H1 (cell line): Measurements from ENCODE around the gene MAPK1. TPM values are rescaled to one million over a fixed set of nuclear protein-coding genes. Genes with fewer than 3 reads are reported as not detected.
"Not testable (repeated sequence)": the region's sequence is repeated elsewhere in the genome, so short reads cannot be mapped to it uniquely, and the experiment has no call there.

Source experiments
- CTCF ChIA-PET: fragments of 300-600 bp; sonication (Branson Sonifier 250); formaldehyde crosslinking; loops from one replicate; lab custom pipeline; 2021; ENCODE audit not compliant: partially characterized antibody; lab: Charles Lee
- POLR2A ChIA-PET: fragments of 300-600 bp; sonication (Branson Sonifier 250); formaldehyde crosslinking; loops from one replicate; lab custom pipeline; 2021; ENCODE audit warnings: inconsistent platforms; ENCODE audit not compliant: partially characterized antibody; lab: Charles Lee
- DNase-seq, 2 experiments: peaks; one replicate each; pipeline versions ENCODE4 v3.0.0 to v3.0.0-alpha.2; 2010 to 2022; ENCODE audit warnings: low spot score in 2 of 2, low read depth in 1 of 2, mixed read lengths in 1 of 2
- FAIRE-seq: peaks from 2 replicates; lab custom pipeline; 2011; peaks lifted over from hg19 to GRCh38; lab: Jason Lieb, UNC
- H2AFZ ChIP-seq: 2 replicates; pipeline ENCODE4 v1.8.1; 2012; ENCODE audit warnings: low read length, inconsistent platforms
- H2AK5ac ChIP-seq: 2 replicates; pipeline ENCODE4 v1.6.1; 2013; ENCODE audit warnings: low read depth, low read length
- H2BK120ac ChIP-seq: replicated peaks from 2 replicates; pipeline ENCODE3; 2013; ENCODE audit warnings: low read depth, low read length, inconsistent platforms
- H2BK12ac ChIP-seq: 2 replicates; pipeline ENCODE4 v1.6.1; 2013; ENCODE audit warnings: low read depth, low read length
- H2BK15ac ChIP-seq: 2 replicates; pipeline ENCODE4 v1.6.1; 2013; ENCODE audit warnings: low read length
- H2BK20ac ChIP-seq: 2 replicates; pipeline ENCODE4 v1.6.1; 2013; ENCODE audit warnings: low read length
- H2BK5ac ChIP-seq: 2 replicates; pipeline ENCODE4 v1.6.1; 2013; ENCODE audit warnings: low read depth, low read length
- H3K14ac ChIP-seq: 2 replicates; pipeline ENCODE4 v1.6.1; 2013; ENCODE audit warnings: inconsistent platforms; ENCODE audit not compliant: insufficient read length
- H3K18ac ChIP-seq: 2 replicates; pipeline ENCODE4 v1.6.1; 2013; ENCODE audit warnings: low read length; ENCODE audit errors: extremely low read depth
- H3K23ac ChIP-seq: 2 replicates; pipeline ENCODE4 v1.6.1; 2013; ENCODE audit warnings: inconsistent platforms; ENCODE audit not compliant: insufficient read length
- H3K23me2 ChIP-seq: 2 replicates; pipeline ENCODE4 v1.6.1; 2013; ENCODE audit warnings: low read depth, low read length
- H3K27ac ChIP-seq: 2 replicates; pipeline ENCODE4 v1.6.1; 2011; ENCODE audit warnings: low read depth, low read length, inconsistent platforms
- H3K27me3 ChIP-seq, 4 experiments: replicated peaks in 1 of 4; 1 replicate in 1 of 4; 2 replicates in 3 of 4; pipeline versions ENCODE4 v1.6.1 to v1.8.1; 2011 to 2013; ENCODE audit warnings: low read length in 3 of 4, mild to moderate bottlenecking in 3 of 4, inconsistent platforms in 2 of 4, mixed read lengths in 2 of 4, moderate library complexity in 1 of 4; ENCODE audit not compliant: control insufficient read depth in 3 of 4, insufficient read depth in 3 of 4; ENCODE audit errors: extremely low read depth in 1 of 4
- H3K36me3 ChIP-seq, 4 experiments: 2 replicates each; pipeline versions ENCODE4 v1.6.1 to v1.8.1; 2011 to 2013; ENCODE audit warnings: mild to moderate bottlenecking in 4 of 4, low read length in 3 of 4, moderate library complexity in 2 of 4, control low read depth in 1 of 4, inconsistent platforms in 1 of 4; ENCODE audit not compliant: insufficient read depth in 4 of 4, control insufficient read depth in 2 of 4
- H3K4ac ChIP-seq: replicated peaks from 2 replicates; pipeline ENCODE3; 2013; ENCODE audit warnings: low read length, low read depth, mixed read lengths, inconsistent platforms; ENCODE audit not compliant: insufficient read length
- H3K4me1 ChIP-seq, 4 experiments: replicated peaks in 1 of 4; 1 replicate in 1 of 4; 2 replicates in 3 of 4; pipeline versions ENCODE4 v1.6.1 to v1.8.1; 2011 to 2013; ENCODE audit warnings: low read length in 3 of 4, inconsistent platforms in 2 of 4, mixed read lengths in 1 of 4; ENCODE audit not compliant: insufficient read depth in 4 of 4, control insufficient read depth in 3 of 4
- H3K4me2 ChIP-seq, 2 experiments: 2 replicates each; pipeline versions ENCODE4 v1.6.1 to v1.8.1; 2011 to 2013; ENCODE audit warnings: low read depth in 2 of 2, low read length in 2 of 2, control low read depth in 1 of 2, inconsistent platforms in 1 of 2, mild to moderate bottlenecking in 1 of 2; ENCODE audit not compliant: insufficient read depth in 1 of 2
- H3K4me3 ChIP-seq, 4 experiments: fragments of 200-600, 300-600 bp in 1 of 4; sonication (generic), shearing (Covaris generic), sonication (Bioruptor Twin) in 1 of 4; 2 replicates each; pipeline versions ENCODE4 v1.5.1 to v1.8.1; 2011 to 2016; ENCODE audit warnings: low read length in 4 of 4, low read depth in 3 of 4, control low read depth in 2 of 4, inconsistent platforms in 2 of 4, mild to moderate bottlenecking in 2 of 4, mixed read lengths in 1 of 4, moderate library complexity in 1 of 4; ENCODE audit not compliant: insufficient read depth in 2 of 4; ENCODE audit errors: extremely low read depth in 1 of 4
- H3K56ac ChIP-seq: replicated peaks from 2 replicates; pipeline ENCODE3; 2013; ENCODE audit warnings: low read depth, mild to moderate bottlenecking, mixed read lengths, low read length, inconsistent platforms; ENCODE audit not compliant: insufficient read length
- H3K79me1 ChIP-seq: 2 replicates; pipeline ENCODE4 v1.6.1; 2013; ENCODE audit warnings: low read depth, low read length, control low read depth
- H3K79me2 ChIP-seq, 2 experiments: 2 replicates each; pipeline versions ENCODE4 v1.6.1 to v1.8.1; 2012 to 2013; ENCODE audit warnings: low read length in 2 of 2, mild to moderate bottlenecking in 2 of 2, inconsistent platforms in 1 of 2; ENCODE audit not compliant: insufficient read depth in 2 of 2, control insufficient read depth in 1 of 2
- H3K9ac ChIP-seq, 4 experiments: replicated peaks in 1 of 4; 1 replicate in 1 of 4; 2 replicates in 3 of 4; pipeline versions ENCODE4 v1.6.1 to v1.8.1; 2011 to 2013; ENCODE audit warnings: low read depth in 3 of 4, low read length in 3 of 4, control low read depth in 2 of 4, mild to moderate bottlenecking in 2 of 4, moderate library complexity in 2 of 4, inconsistent platforms in 1 of 4; ENCODE audit errors: extremely low read depth in 1 of 4
- H3K9me3 ChIP-seq, 2 experiments: 2 replicates each; pipeline versions ENCODE4 v1.6.1 to v1.8.1; 2012 to 2013; ENCODE audit warnings: mild to moderate bottlenecking in 2 of 2, moderate library complexity in 2 of 2, control low read depth in 1 of 2, inconsistent platforms in 1 of 2, low read depth in 1 of 2, low read length in 1 of 2, mixed read lengths in 1 of 2; ENCODE audit not compliant: insufficient read depth in 2 of 2
- H4K20me1 ChIP-seq, 2 experiments: replicated peaks in 1 of 2; 2 replicates each; pipeline versions ENCODE3 to v1.8.1; 2011 to 2013; ENCODE audit warnings: inconsistent platforms in 2 of 2, low read length in 2 of 2, mild to moderate bottlenecking in 1 of 2; ENCODE audit not compliant: insufficient read depth in 2 of 2, control insufficient read depth in 1 of 2
- H4K5ac ChIP-seq: 2 replicates; pipeline ENCODE4 v1.6.1; 2013; ENCODE audit warnings: low read length, low read depth, mixed read lengths, inconsistent platforms; ENCODE audit not compliant: insufficient read length
- H4K8ac ChIP-seq: 2 replicates; pipeline ENCODE4 v1.8.0; 2013; ENCODE audit warnings: mild to moderate bottlenecking, moderate library complexity, low read length, inconsistent platforms; ENCODE audit not compliant: insufficient read depth; ENCODE audit errors: extremely low read depth
- H4K91ac ChIP-seq: replicated peaks from 2 replicates; pipeline ENCODE3; 2013; ENCODE audit warnings: low read length, mixed read lengths, inconsistent platforms; ENCODE audit not compliant: insufficient read length
- WGBS, 2 experiments: shearing (Covaris generic) in 1 of 2; methylation state at CpG; one replicate each; pipeline versions ENCODE4 v1.1.6 to v1.1.7; 2013 to 2015; ENCODE audit warnings: low lambda C conversion rate in 2 of 2, mixed read lengths in 2 of 2, inconsistent platforms in 1 of 2, low coverage in 1 of 2, missing lambda C conversion rate in 1 of 2; ENCODE audit not compliant: insufficient replicate concordance in 2 of 2, insufficient coverage in 1 of 2, insufficient read length in 1 of 2; ENCODE audit errors: extremely low coverage in 1 of 2, missing lambda C conversion rate in 1 of 2; 5-methylcytosine and 5-hydroxymethylcytosine counted together
- polyA plus RNA-seq, 7 experiments: library from polyadenylated mRNA; depleted of rRNA in 3 of 7; stranded (reverse) in 5 of 7; unstranded in 2 of 7; fragments of >200 nt in 5 of 7; fragments of 200-250 nt in 2 of 7; gene quantifications; 1 replicate in 5 of 7; 2 replicates in 1 of 7; 4 replicates in 1 of 7; pipeline versions ENCODE4 v1.2.1 to v1.2.3, GENCODE V29; 2011 to 2013; ENCODE audit warnings: missing spikeins in 2 of 7, mixed read lengths in 2 of 7
- total RNA-seq: library from RNA; stranded (reverse); fragmentation: NEBNext Ultra II Directional; extraction: Animal tissue kit (Norgen Biotek cat#: 25700); gene quantifications from 2 replicates; pipeline ENCODE4 v1.2.1, GENCODE V29; 2021

Gene MAPK1
- total and polyA plus RNA-seq, 2 of the 8 experiments (the other 6 are each of a cell fraction or from before 2014, with no cell fraction given) = 28.1 to 101 TPM

DNA sequence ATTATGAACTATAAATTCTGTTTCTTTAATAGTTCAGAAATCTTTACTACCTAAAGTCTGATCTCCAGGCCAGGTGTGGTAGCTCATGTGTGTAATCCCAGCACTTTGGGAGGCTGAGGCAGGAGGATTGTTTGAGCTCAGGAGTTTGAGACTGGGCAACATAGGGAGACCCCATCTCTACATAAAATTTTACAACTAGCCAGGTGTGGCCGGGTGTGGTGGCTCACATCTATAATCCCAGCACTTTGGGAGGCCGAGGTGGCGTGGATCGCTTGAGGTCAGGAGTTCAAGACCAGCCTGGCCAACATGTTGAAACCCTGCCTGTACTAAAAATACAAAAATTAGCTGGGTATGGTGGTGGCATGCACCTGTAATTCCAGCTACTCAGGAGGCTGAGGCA lies 5.3 kb upstream of the MAPK1 start:
- H4K8ac ChIP-seq, H3K14ac ChIP-seq, H2BK15ac ChIP-seq, DNase-seq, H2BK20ac ChIP-seq, H2BK5ac ChIP-seq, H3K23ac ChIP-seq, H3K4ac ChIP-seq, H3K9ac ChIP-seq, H3K9me3 ChIP-seq, H3K79me2 ChIP-seq, H2BK12ac ChIP-seq, H3K23me2 ChIP-seq, H3K18ac ChIP-seq, H3K36me3 ChIP-seq, H3K79me1 ChIP-seq, H3K56ac ChIP-seq, H3K4me2 ChIP-seq, H2AFZ ChIP-seq, FAIRE-seq, H2BK120ac ChIP-seq, H4K20me1 ChIP-seq, H4K91ac ChIP-seq, H2AK5ac ChIP-seq, H3K4me3 ChIP-seq, H3K27me3 ChIP-seq, H3K27ac ChIP-seq, H4K5ac ChIP-seq, H3K4me1 ChIP-seq: not testable (repeated sequence)
- ChIA-PET CTCF (interaction anchor here (1.2 to 2.0 kb wide), 2 partner anchors 65 to 77 kb away, joined by 4 to 7 read pairs; no protein-coding TSS in a partner anchor), POLR2A (interaction anchor here (0.6 kb wide), 1 partner anchor 20 kb away, joined by 6 read pairs; no protein-coding TSS in a partner anchor)
- WGBS, 2 experiments = 98% methylated on average over 4 of the region's 4 CpGs; no CpG with 5 or more reads in 1 of the 2 experiments
